Measurements from ENCODE around the gene DGKD.
A peak's percentile ranks its signal among the peaks of the same experiment; 100 is the strongest.

DGKD gene

DNA sequence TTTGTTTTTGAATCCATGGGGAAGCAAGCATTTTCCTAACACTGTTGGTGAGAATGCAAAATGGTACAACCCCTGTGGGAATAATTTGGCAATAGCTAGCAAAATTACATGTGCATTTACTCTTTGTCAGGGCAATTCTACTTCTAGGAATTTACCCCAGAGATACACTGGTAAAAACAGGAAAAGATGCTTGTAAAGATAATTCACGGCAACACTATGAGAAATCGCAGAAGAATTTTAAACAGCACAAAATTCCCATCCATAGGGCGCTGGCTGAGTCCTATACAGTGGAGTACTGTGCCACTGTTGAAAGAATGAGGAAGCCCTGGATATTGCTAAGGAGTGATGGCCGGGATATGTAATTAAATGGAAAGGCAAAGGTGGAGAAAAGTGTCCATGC is 75.8 kb downstream of the DGKD start:
- DNase-seq = no peak

DNA sequence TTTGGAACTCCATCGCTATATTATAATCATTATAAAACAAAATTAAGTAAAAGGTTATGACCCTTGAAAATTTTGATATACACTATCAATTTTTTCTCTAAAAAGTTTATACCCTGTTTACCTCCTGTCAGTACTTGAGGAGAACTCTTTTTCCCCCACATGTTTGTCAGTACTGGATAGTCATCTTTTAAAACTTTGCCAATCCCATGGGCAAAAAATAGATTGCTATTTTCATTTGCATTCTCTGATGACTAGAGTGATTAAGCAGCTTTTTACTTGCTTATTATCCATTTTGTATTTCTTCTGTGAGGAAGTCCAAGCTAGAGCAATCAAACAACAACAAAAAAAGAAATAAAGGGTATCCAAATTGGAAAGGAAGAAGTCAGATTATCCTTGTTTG is 76.4 kb downstream of the DGKD start:
- DNase-seq = no peak

GRCh38 chr2:233433029-233433428 is 78.7 kb downstream of the DGKD start:
- no peak for DNase-seq

DNA sequence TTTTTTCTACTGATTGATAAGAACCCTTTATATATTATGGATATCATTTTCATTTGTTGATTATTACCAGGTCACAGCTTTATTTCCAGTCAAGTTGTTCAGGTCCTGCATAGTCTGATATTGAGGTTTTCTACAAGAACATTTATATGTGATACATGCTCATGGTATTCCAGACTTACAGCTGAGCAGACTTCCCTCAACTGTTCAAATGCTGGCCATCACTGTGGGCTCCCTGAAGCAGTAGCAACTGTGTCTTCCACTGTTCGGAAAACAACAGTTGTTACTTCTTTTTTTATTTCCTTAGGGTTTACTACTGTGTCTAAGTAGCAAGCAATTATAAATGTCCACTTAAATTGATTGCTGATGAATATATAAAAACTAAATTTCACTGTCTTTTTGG is 79.5 kb downstream of the DGKD start:
- DNase-seq = no peak

DNA sequence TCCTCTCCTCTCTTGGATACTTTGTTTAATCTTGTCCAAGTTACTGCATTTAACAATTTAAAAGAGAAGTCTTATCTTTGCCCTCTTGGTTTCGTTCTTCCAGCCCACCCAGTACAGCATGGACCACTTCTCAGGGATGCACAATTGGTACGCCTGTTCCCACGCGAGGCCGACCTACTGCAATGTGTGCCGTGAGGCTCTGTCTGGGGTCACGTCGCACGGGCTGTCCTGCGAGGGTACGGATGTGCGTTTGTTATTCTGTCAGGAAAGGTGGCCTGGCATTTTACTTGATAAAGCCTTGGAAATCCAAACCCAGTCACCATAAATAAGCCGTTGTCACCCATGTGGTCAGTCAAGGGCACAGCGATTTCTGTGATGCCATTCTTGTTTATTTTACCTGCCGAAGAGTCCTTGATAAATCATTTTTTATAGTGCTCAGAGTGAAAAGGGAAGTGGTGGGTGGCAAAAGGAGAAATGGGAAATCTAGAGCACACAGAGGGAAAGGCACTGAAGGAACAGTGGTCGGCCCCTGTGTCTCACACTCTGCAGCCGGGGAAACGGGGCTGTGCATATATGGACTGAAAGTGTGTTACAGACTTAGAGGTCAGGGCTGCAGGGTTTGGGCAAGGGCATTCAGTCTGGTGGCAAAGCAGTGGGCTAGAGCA is 80.5 kb downstream of the DGKD start:
- DNase-seq = no peak

- DNase-seq = no peak
These were observed 81.3 kb downstream of the DGKD start for GRCh38 chr2:233435436-233436190.

GRCh38 chr2:233436191-233436581 is 81.9 kb downstream of the DGKD start:
- no peak for DNase-seq

- DNase-seq = no peak
These were observed 82.6 kb downstream of the DGKD start for GRCh38 chr2:233436691-233437438.

- no peak for DNase-seq
These were observed 83.2 kb downstream of the DGKD start for GRCh38 chr2:233437439-233437955.

DNA sequence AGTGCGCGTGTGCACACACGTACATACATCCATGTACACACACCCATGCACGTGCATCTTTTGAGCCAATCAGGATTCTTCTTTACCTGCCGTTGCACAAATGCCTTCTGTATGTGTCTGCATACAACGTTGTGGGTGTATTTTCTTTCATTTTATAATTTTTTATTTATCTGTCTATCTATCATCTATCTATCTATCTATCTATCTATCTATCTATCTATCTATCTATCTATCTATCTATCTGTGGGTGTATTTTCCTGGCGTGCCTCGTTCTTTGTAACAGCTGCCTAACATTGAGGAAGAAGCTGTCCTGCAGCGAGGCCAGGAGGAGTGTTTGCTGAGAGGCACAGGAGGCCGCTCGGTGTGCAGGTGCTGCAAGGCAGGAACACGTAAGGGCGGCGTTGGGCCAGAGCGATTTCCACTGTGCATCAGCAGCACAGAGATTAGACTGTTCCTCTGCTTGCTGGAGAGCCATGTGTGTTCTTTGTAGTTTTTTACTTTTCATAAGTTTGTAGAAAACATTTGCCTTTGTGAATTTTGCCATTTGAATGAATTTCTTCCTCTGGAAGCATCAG is 84.4 kb downstream of the DGKD start:
- DNase-seq = no peak

GRCh38 chr2:233439191-233439590 is 84.9 kb downstream of the DGKD start:
- no peak for DNase-seq

DNA sequence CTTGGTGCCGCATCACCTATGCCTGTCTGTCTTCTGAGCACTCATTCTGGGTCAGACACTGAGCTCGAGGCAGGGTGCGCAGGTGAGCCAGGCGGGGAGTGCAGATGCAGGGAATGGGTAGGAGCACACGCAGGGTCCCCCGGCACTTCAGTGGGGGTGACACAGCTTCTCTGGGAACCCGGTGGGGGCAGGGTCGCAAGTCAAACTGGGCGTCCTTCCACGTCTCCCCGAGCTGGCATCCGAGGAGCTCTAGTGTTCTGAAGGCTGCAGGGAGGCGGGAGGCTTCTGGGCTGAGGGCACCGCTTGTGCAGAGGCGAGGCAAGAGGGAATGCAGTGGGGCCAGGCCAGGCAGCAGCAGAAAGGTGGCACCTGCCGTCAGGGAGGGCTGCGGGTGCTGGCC is 86.0 kb downstream of the DGKD start:
- no peak for DNase-seq

- DNase-seq = no peak
These were observed 86.4 kb downstream of the DGKD start for GRCh38 chr2:233440714-233441113.

- DNase-seq = no peak
These were observed 87.1 kb downstream of the DGKD start for GRCh38 chr2:233441161-233442027.

GRCh38 chr2:233442028-233442310 is 87.7 kb downstream of the DGKD start:
- DNase-seq = no peak

DNA sequence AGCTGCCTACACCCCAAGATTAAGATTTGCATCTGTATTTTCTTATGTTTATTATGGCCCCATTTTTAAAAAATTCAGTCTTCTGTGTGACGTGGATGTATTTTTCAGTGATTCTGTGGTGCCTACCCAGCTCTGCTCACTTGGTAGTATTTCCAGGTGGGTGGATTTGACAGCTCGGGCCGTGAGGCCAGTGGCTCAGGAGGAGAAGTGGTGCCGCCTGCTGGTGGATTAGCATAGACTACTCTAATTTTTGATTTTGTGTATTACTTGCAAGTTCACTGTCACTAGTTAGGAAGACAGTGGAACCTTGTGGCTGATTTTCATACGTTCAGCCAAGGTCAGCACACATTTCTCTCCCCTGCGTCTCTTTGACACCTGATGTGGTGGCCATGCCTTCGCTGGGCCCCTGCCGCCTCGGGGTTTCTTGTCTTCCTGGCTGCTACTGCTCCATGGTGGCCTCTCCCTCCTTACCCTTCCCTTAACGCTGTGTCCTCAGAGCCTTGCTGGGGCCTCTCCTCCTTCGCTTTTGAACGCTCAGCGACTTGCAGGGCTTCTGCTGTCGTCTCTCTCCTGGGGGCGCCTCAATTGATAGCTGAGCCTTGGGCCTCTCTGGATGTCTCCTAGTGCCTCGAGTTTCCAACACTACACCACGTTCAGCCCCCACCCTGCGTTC is 89.4 kb downstream of the DGKD start:
- peak; percentile 35 for DNase-seq

DNA sequence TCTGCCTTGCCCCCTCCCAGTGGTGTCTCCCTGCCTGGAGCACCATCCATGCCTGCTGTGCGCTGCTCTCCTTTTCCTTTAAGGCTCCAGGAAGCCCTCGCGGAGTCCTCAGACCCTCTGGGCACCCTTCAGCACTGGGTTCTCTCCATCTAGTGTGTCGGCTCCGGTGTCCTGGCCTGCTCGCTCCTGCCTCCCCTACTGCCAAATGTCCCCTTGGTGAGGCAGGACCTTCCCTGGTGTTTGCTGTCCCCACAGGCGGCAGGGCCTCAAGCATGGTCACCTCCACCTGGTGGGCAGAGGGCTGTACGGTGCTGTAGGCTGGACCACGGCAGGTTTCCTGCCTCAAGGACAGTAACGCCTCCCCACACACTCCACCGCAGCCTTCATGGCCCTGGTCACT is 90.2 kb downstream of the DGKD start:
- DNase-seq = no peak

DNA sequence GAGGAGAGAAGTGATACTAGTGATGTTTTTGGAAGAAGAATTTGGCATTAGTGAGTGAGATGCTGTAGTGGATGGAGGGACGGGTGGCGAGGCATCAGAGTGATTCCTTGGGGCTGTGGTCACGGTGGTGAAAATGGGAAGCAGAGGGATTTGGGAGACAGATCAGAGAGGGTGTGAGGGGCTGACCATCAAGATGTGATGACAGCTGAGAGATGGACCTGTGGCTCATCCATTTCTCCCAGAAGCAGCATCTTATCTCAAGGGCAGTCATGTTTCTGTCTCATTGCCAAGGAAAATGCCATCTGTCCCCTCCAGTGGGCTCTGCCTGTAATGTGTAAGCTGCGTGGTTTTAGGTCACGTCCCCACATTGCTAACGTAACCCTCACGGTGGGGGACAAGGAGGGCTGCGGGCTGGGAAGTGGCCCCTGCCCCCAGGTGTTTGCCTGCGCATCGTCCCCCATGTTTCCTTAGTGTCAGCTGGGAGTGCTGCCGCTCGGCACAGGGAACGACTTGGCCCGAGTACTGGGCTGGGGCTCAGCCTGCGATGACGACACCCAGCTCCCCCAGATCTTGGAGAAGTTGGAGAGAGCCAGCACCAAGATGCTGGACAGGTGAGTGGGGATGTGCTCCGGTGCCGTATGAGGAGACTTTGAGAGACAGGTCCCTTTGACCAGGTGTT is 91.0 kb downstream of the DGKD start:
- no peak for DNase-seq

- no peak for DNase-seq
These were observed 91.8 kb downstream of the DGKD start for GRCh38 chr2:233446121-233446520.

DNA sequence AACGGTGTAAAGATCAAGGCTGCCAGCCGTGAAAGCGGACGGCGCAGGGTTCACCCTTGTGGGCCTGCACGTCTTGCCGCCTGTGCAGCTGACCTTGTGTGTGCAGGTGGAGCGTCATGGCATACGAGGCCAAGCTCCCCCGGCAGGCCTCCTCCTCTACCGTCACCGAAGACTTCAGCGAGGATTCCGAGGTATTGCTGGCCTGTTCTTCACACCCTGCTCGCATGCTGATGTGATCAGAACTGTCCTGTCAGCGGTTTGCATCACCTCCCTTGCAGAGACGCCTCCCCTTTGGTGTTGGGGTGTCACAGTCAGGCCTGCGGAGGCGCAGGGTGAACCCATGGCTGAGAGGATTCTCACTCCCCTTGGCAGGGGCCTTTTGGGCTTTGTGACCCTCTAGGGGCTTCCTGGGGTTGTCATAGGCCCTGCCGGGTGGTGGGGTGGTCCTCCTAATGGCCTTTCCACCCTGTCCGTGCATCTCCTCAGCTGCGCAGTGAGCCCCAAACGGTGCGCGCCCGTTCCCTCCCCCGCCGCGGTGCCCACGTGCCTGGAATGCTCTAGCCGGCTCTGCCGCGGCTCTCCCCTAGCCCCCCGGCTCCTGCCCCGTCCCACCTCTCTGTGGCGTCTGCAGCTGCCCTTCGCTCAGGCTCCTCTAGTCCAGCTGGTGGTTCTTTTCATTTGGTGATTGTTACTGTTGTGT is 92.5 kb downstream of the DGKD start:
- DNase-seq = no peak

All from NCI-H1105 (cell line).